ENCODE measurements around the gene HOXD13.

DNA sequence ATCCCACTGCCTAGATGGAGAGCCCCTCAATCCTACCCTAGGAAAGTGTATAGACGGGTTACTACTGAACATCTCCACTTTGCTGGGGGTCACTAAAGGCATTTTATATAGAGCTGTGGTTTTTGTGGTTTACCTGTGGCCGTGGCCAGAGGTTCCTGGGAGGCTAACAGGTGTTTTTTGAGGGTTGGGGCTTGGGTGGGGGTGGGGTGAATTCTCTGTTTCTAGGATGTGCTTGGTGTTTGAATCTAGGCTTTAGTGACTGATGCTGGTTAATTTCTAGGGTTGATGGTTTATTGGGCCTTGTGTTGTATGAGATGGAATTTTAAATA is 44.7 kb downstream of the HOXD13 start:
- TF ChIP-seq, protein P1, sequence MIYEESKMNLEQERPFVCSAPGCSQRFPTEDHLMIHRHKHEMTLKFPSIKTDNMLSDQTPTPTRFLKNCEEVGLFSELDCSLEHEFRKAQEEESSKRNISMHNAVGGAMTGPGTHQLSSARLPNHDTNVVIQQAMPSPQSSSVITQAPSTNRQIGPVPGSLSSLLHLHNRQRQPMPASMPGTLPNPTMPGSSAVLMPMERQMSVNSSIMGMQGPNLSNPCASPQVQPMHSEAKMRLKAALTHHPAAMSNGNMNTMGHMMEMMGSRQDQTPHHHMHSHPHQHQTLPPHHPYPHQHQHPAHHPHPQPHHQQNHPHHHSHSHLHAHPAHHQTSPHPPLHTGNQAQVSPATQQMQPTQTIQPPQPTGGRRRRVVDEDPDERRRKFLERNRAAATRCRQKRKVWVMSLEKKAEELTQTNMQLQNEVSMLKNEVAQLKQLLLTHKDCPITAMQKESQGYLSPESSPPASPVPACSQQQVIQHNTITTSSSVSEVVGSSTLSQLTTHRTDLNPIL (CRISPR knock-in tag; IDR thresholded peaks at IDR 0.05; ENCODE audit: low read depth), result no peak
- TF ChIP-seq ZFP3 (CRISPR knock-in tag; IDR thresholded peaks at IDR 0.05) (no peak), TOX (CRISPR knock-in tag; IDR thresholded peaks at IDR 0.05; ENCODE audit: borderline replicate concordance) (no peak), BACH2 (CRISPR knock-in tag; IDR thresholded peaks at IDR 0.05; ENCODE audit: borderline replicate concordance) (no peak), CSDC2 (CRISPR knock-in tag; IDR thresholded peaks at IDR 0.05) (no peak), ARNTL (CRISPR knock-in tag; IDR thresholded peaks at IDR 0.05; ENCODE audit: borderline replicate concordance, low read depth) (no peak), TCF4 (CRISPR knock-in tag; IDR thresholded peaks at IDR 0.05; ENCODE audit: borderline replicate concordance) (no peak)
